Measurements from ENCODE around the gene ANAPC4.

- TF ChIP-seq POLR2AphosphoS5 (IDR thresholded peaks at IDR 0.05; ENCODE audit: low read depth, low read length) (no peak), PHF8 (conservative IDR thresholded peaks at IDR 0.05; ENCODE audit: low read depth, low read length) (no peak), KDM1A (IDR thresholded peaks at IDR 0.05; ENCODE audit: borderline replicate concordance, low read length) (no peak), CTCF (IDR thresholded peaks at IDR 0.05; ENCODE audit: control extremely low read depth in 1 of 3, insufficient read depth in 1 of 3, low read depth in 1 of 3, low read length in 3 of 3) (no peak), EZH2 (IDR thresholded peaks at IDR 0.05; ENCODE audit: low read depth, low read length, severe bottlenecking) (no peak), CEBPB (IDR thresholded peaks at IDR 0.05; ENCODE audit: low read depth, low read length) (no peak)
These were observed 90.8 kb downstream of the ANAPC4 start for GRCh38 chr4:25467843-25468242.

Data from H1 (cell line).